Measurements from ENCODE around the gene KLHL35. TPM values are rescaled to one million over a fixed set of nuclear protein-coding genes. Genes with fewer than 3 reads are reported as not detected.

The KLHL35 gene
- total and polyA plus RNA-seq, 3 donors from 2014 or later: 15.4 to 58.2 (median 51.2) TPM

- WGBS, 2 donors: 79 to 84% methylated on average over 8 to 9 of the region's 9 CpGs
- TF ChIP-seq POLR2A (IDR thresholded peaks at IDR 0.05) (no peak), CTCF (IDR thresholded peaks at IDR 0.05) (no peak)
These were observed 56.8 kb downstream of the KLHL35 start for GRCh38 chr11:75376175-75376574.

GRCh38 chr11:75375626-75376025, 57.4 kb downstream of the KLHL35 start:
- intact Hi-C loops (cut with DNase I; ENCODE audit: low total_unique reads): no loop called here
- 95% methylated on average over 8 of the region's 8 CpGs for WGBS, 2 donors
- Histone ChIP-seq H3K9me3 (no peaks in the 10 kb centered on the region), H3K4me1 (no peaks in the 10 kb centered on the region), H3K27me3 (no peaks in the 10 kb centered on the region), H3K27ac (no peak overlapping the region), H3K4me3 (no peak overlapping the region), H3K36me3 (ENCODE audit: low read depth, missing control alignments) (no peaks in the 10 kb centered on the region)
- TF ChIP-seq POLR2A (IDR thresholded peaks at IDR 0.05) (no peak), CTCF (IDR thresholded peaks at IDR 0.05) (no peak)
- DNase-seq: no peak

More at GRCh38 chr11:75376175-75376574, 56.8 kb downstream of the KLHL35 start:
- DNase-seq: no peak
- H3K4me3 ChIP-seq: no peak overlapping the region
- H3K27ac ChIP-seq: no peak overlapping the region
- no peaks in the 10 kb centered on the region for H3K36me3 ChIP-seq (ENCODE audit: low read depth, missing control alignments)
- H3K4me1 ChIP-seq: no peaks in the 10 kb centered on the region
- H3K9me3 ChIP-seq: no peaks in the 10 kb centered on the region
- H3K27me3 ChIP-seq: no peaks in the 10 kb centered on the region
- intact Hi-C loops (cut with DNase I; ENCODE audit: low total_unique reads): no loop called here

- no peaks in the 10 kb centered on the region for H3K9me3 ChIP-seq
- no peaks in the 10 kb centered on the region for H3K36me3 ChIP-seq (ENCODE audit: low read depth, missing control alignments)
- 87 to 89% methylated on average over 4 of the region's 4 CpGs for WGBS, 2 donors
- H3K4me3 ChIP-seq: no peak overlapping the region
- no peak overlapping the region for H3K27ac ChIP-seq
- H3K4me1 ChIP-seq: no peaks in the 10 kb centered on the region
- intact Hi-C loops (cut with DNase I; ENCODE audit: low total_unique reads): no loop called here
- no peaks in the 10 kb centered on the region for H3K27me3 ChIP-seq
- no peak for DNase-seq
- TF ChIP-seq POLR2A (IDR thresholded peaks at IDR 0.05) (no peak), CTCF (IDR thresholded peaks at IDR 0.05) (no peak)
These were observed 58.4 kb downstream of the KLHL35 start for GRCh38 chr11:75374646-75375045.

GRCh38 chr11:75373201-75373600, 59.8 kb downstream of the KLHL35 start:
- 87 to 93% methylated on average over 8 of the region's 8 CpGs for WGBS, 2 donors
- Histone ChIP-seq H3K27me3 (no peaks in the 10 kb centered on the region), H3K4me1 (no peaks in the 10 kb centered on the region), H3K9me3 (no peaks in the 10 kb centered on the region), H3K36me3 (ENCODE audit: low read depth, missing control alignments) (no peaks in the 10 kb centered on the region), H3K27ac (no peak overlapping the region), H3K4me3 (no peak overlapping the region)
- no peak for DNase-seq
- intact Hi-C loops (cut with DNase I; ENCODE audit: low total_unique reads): no loop called here
- TF ChIP-seq POLR2A (IDR thresholded peaks at IDR 0.05) (no peak), CTCF (IDR thresholded peaks at IDR 0.05) (no peak)

Small RNAs within 50 kb of the gene (small RNA-seq; reads per million reads assigned to genes)
- gene SNORD15A (0 reads per million in 2 donors), gene SNORD15B (147 to 166 reads per million in 2 donors)

Other genes with a start within 250 kb of the KLHL35 start
- gene TPBGL, start 192.4 kb downstream of the KLHL35 start, total RNA-seq: 10 to 100 TPM in 1 of 2 donors, 1 to 10 TPM in 1; 8.1 to 15.4 TPM
- gene TPBGL, start 192.4 kb downstream of the KLHL35 start, polyA plus RNA-seq (ENCODE audit: insufficient read depth, low read depth, low replicate concordance): 10.0 TPM
- gene ARRB1, start 81.5 kb downstream of the KLHL35 start, total RNA-seq: 1 to 10 TPM; 8.4 to 8.5 TPM
- 9.8 TPM for gene ARRB1, start 81.5 kb downstream of the KLHL35 start, polyA plus RNA-seq (ENCODE audit: insufficient read depth, low read depth, low replicate concordance)
- gene RPS3, start 33.7 kb downstream of the KLHL35 start, total RNA-seq: 100 to 1,000 TPM; 464 to 925 TPM
- 1,294 TPM for gene RPS3, start 33.7 kb downstream of the KLHL35 start, polyA plus RNA-seq (ENCODE audit: insufficient read depth, low read depth, low replicate concordance)
- 10 to 100 TPM; 43.3 to 99.5 TPM for gene GDPD5, start 92.7 kb upstream of the KLHL35 start, total RNA-seq
- 65.8 TPM for gene GDPD5, start 92.7 kb upstream of the KLHL35 start, polyA plus RNA-seq (ENCODE audit: insufficient read depth, low read depth, low replicate concordance)
- gene SERPINH1, start 129.1 kb upstream of the KLHL35 start, total RNA-seq: 100 to 1,000 TPM; 122 to 178 TPM
- 92.2 TPM for gene SERPINH1, start 129.1 kb upstream of the KLHL35 start, polyA plus RNA-seq (ENCODE audit: insufficient read depth, low read depth, low replicate concordance)
- 10 to 100 TPM; 17.8 to 23.8 TPM for gene MAP6, start 235.8 kb upstream of the KLHL35 start, total RNA-seq
- 38.1 TPM for gene MAP6, start 235.8 kb upstream of the KLHL35 start, polyA plus RNA-seq (ENCODE audit: insufficient read depth, low read depth, low replicate concordance)